Measurements from ENCODE around the gene INCA1.

The INCA1 gene

GRCh38 chr17:4951486-4951885 is 45.8 kb downstream of the INCA1 start:
- DNase-seq (no peak), ATAC-seq (ENCODE audit: insufficient read depth, low read depth) (no peak)
- H3K79me2 ChIP-seq (ENCODE audit: insufficient read depth, low read length): peaks cover 29% of the 10 kb centered on the region
- peaks cover 17% of the 10 kb centered on the region for H3K36me3 ChIP-seq (ENCODE audit: insufficient read depth, low read length)
- TF ChIP-seq EZH2 (IDR thresholded peaks at IDR 0.05; ENCODE audit: borderline replicate concordance, low read depth, low read length, severe bottlenecking) (no peak), CTCF (IDR thresholded peaks at IDR 0.05; ENCODE audit: borderline replicate concordance, extremely low read depth, low read length, poor library complexity, severe bottlenecking) (no peak)
- H3K27me3 ChIP-seq (ENCODE audit: insufficient read depth, low read length, poor library complexity): no peaks in the 10 kb centered on the region
- H4K20me1 ChIP-seq (ENCODE audit: insufficient read depth, low read length): peaks cover 11% of the 10 kb centered on the region
- H3K4me3 ChIP-seq (ENCODE audit: low read depth in 1 of 2, low read length in 2 of 2): no peak overlapping the region
- H3K4me2 ChIP-seq (ENCODE audit: insufficient read depth, low read length): peak overlapping the region; percentile 93; the same call in 1 of the 2 replicates
- no peak overlapping the region for H2AFZ ChIP-seq (ENCODE audit: low read depth, low read length)
- peaks cover 29% of the 10 kb centered on the region for H3K4me1 ChIP-seq (ENCODE audit: insufficient read depth, low read length)
- H3K9me3 ChIP-seq (ENCODE audit: insufficient read depth, low read length, severe bottlenecking): no peaks in the 10 kb centered on the region
- no peak overlapping the region for H3K27ac ChIP-seq (ENCODE audit: low read length)
- peak overlapping the region; percentile 98; the same call in 1 of the 2 replicates for H3K9ac ChIP-seq (ENCODE audit: low read depth, low read length)

- no peak for DNase-seq
- Histone ChIP-seq H4K20me1 (ENCODE audit: insufficient read depth, low read length) (peaks cover 18% of the 10 kb centered on the region), H3K4me2 (ENCODE audit: insufficient read depth, low read length) (peak within 1 kb of the TSS; percentile 93), H3K27me3 (ENCODE audit: insufficient read depth, low read length, poor library complexity) (no peaks in the 10 kb centered on the region), H3K4me3 (ENCODE audit: low read depth in 1 of 2, low read length in 2 of 2) (peak within 1 kb of the TSS; percentile 30 to 91; a peak in 3 of 4 replicates), H3K9me3 (ENCODE audit: insufficient read depth, low read length, severe bottlenecking) (no peaks in the 10 kb centered on the region), H3K36me3 (ENCODE audit: insufficient read depth, low read length) (peaks cover 24% of the 10 kb centered on the region), H2AFZ (ENCODE audit: low read depth, low read length) (peak within 1 kb of the TSS; percentile 90), H3K4me1 (ENCODE audit: insufficient read depth, low read length) (peaks cover 36% of the 10 kb centered on the region), H3K9ac (ENCODE audit: low read depth, low read length) (peak within 1 kb of the TSS; percentile 98), H3K27ac (ENCODE audit: low read length) (peak within 1 kb of the TSS; percentile 99), H3K79me2 (ENCODE audit: insufficient read depth, low read length) (peaks cover 36% of the 10 kb centered on the region)
- no peak for ATAC-seq (ENCODE audit: insufficient read depth, low read depth)
- TF ChIP-seq CTCF (IDR thresholded peaks at IDR 0.05; ENCODE audit: borderline replicate concordance, extremely low read depth, low read length, poor library complexity, severe bottlenecking) (no peak), EZH2 (IDR thresholded peaks at IDR 0.05; ENCODE audit: borderline replicate concordance, low read depth, low read length, severe bottlenecking) (no peak)
Observed at GRCh38 chr17:4950746-4951204, 46.5 kb downstream of the INCA1 start, which contains the start of gene ENO3. ENO3 (plus strand) TSS chr17:4951119; CDS start chr17:4951830, 711 bp downstream.

- peaks cover 24% of the 10 kb centered on the region for H4K20me1 ChIP-seq (ENCODE audit: insufficient read depth, low read length)
Observed at GRCh38 chr17:4950075-4950745, 47.1 kb downstream of the INCA1 start.

More at GRCh38 chr17:4950075-4950745, 47.1 kb downstream of the INCA1 start:
- Histone ChIP-seq H2AFZ (ENCODE audit: low read depth, low read length) (peak overlapping the region; percentile 90), H3K27ac (ENCODE audit: low read length) (peak overlapping the region; percentile 99), H3K79me2 (ENCODE audit: insufficient read depth, low read length) (peaks cover 42% of the 10 kb centered on the region), H3K4me3 (ENCODE audit: low read depth in 1 of 2, low read length in 2 of 2) (peak overlapping the region; percentile 30 to 91; a peak in 3 of 4 replicates), H3K4me2 (ENCODE audit: insufficient read depth, low read length) (peak overlapping the region; percentile 93), H3K9ac (ENCODE audit: low read depth, low read length) (peak overlapping the region; percentile 98), H3K27me3 (ENCODE audit: insufficient read depth, low read length, poor library complexity) (no peaks in the 10 kb centered on the region), H3K36me3 (ENCODE audit: insufficient read depth, low read length) (peaks cover 29% of the 10 kb centered on the region), H3K4me1 (ENCODE audit: insufficient read depth, low read length) (peaks cover 42% of the 10 kb centered on the region), H3K9me3 (ENCODE audit: insufficient read depth, low read length, severe bottlenecking) (no peaks in the 10 kb centered on the region)
- peak; percentile 11 for ATAC-seq (ENCODE audit: insufficient read depth, low read depth)
- TF ChIP-seq CTCF (IDR thresholded peaks at IDR 0.05; ENCODE audit: borderline replicate concordance, extremely low read depth, low read length, poor library complexity, severe bottlenecking) (no peak), EZH2 (IDR thresholded peaks at IDR 0.05; ENCODE audit: borderline replicate concordance, low read depth, low read length, severe bottlenecking) (no peak)
- peak; percentile 40 for DNase-seq

Data from DND-41 (cell line).